CD4-positive, alpha-beta T cell (primary cell): ENCODE measurements around the gene P2RY14. TPM values are rescaled to one million over a fixed set of nuclear protein-coding genes. Genes with fewer than 3 reads are reported as not detected.
A peak's percentile ranks its signal among the peaks of the same experiment; 100 is the strongest.

Experiments
- ATAC-seq: fragments of 200-7000 bp; cut with Tn5 transposase; one replicate; pipeline ENCODE4 v1.10.0; 2022; ENCODE audit warnings: mild to moderate bottlenecking; ENCODE audit not compliant: poor library complexity
- CTCF ChIA-PET: fragments of 350-600 bp; sonication (Branson Sonifier 250); formaldehyde crosslinking; loops from one replicate; lab custom pipeline; 2021; ENCODE audit warnings: antibody characterized with exemption, inconsistent platforms; lab: Charles Lee
- POLR2A ChIA-PET: fragments of 350-600 bp; sonication (Branson Sonifier 250); formaldehyde crosslinking; loops from one replicate; lab custom pipeline; 2021; ENCODE audit warnings: antibody characterized with exemption, inconsistent platforms; lab: Charles Lee
- DNase-seq, 14 experiments: peaks; one replicate each; pipeline ENCODE4 v3.0.0-alpha.2; 2013 to 2020; ENCODE audit warnings: mixed read lengths in 2 of 14
- H3K27ac ChIP-seq, 2 donors: one replicate each; pipeline versions ENCODE4 v1.5.1 to v1.7.0; 2013; ENCODE audit warnings: low read length in 2 of 2, low read depth in 1 of 2, mild to moderate bottlenecking in 1 of 2
- H3K27me3 ChIP-seq, 2 experiments: 1 replicate in 1 of 2; 2 replicates in 1 of 2; pipeline versions ENCODE4 v1.6.1 to v1.7.0; 2013; ENCODE audit warnings: low read length in 2 of 2, control low read depth in 1 of 2, mild to moderate bottlenecking in 1 of 2, moderate library complexity in 1 of 2; ENCODE audit not compliant: insufficient read depth in 2 of 2, control insufficient read depth in 1 of 2
- H3K36me3 ChIP-seq: one replicate; pipeline ENCODE4 v1.6.1; 2013; ENCODE audit warnings: low read length, control low read depth; ENCODE audit not compliant: insufficient read depth
- H3K4me1 ChIP-seq: one replicate; pipeline ENCODE4 v1.6.1; 2013; ENCODE audit warnings: low read length, control low read depth; ENCODE audit not compliant: insufficient read depth
- H3K4me3 ChIP-seq: one replicate; pipeline ENCODE4 v1.5.1; 2013; ENCODE audit warnings: mild to moderate bottlenecking, low read length, moderate library complexity
- H3K9me3 ChIP-seq, 2 experiments: 1 replicate in 1 of 2; 2 replicates in 1 of 2; pipeline versions ENCODE4 v1.6.1 to v1.7.0; 2013; ENCODE audit warnings: low read length in 2 of 2, mild to moderate bottlenecking in 2 of 2, control low read depth in 1 of 2, moderate library complexity in 1 of 2; ENCODE audit not compliant: control insufficient read depth in 1 of 2, insufficient read depth in 1 of 2
- H3K27ac Mint-ChIP-seq: one replicate; pipeline ENCODE4 v1.8.0; 2020; ENCODE audit warnings: mixed read lengths
- H3K27me3 Mint-ChIP-seq: one replicate; pipeline ENCODE4 v1.8.0; 2021; ENCODE audit warnings: mixed read lengths
- H3K36me3 Mint-ChIP-seq: one replicate; pipeline ENCODE4 v1.8.0; 2021; ENCODE audit warnings: low read depth, mixed read lengths
- H3K4me1 Mint-ChIP-seq: one replicate; pipeline ENCODE4 v1.8.0; 2021; ENCODE audit warnings: low read depth, mixed read lengths
- H3K4me3 Mint-ChIP-seq: one replicate; pipeline ENCODE4 v1.8.0; 2020; ENCODE audit warnings: mild to moderate bottlenecking, mixed read lengths
- H3K9me3 Mint-ChIP-seq: one replicate; pipeline ENCODE4 v1.8.0; 2020; ENCODE audit warnings: mixed read lengths
- CTCF ChIP-seq: fragments of 200-600 bp; IDR thresholded peaks from one replicate; pipeline ENCODE4 v1.8.0; 2022; ENCODE audit warnings: antibody characterized with exemption, mild to moderate bottlenecking
- intact Hi-C, 2 experiments: fragments of 100-400 bp; cut with DNase I in 1 of 2; cut with micrococcal nuclease in 1 of 2; formaldehyde crosslinking; loops; one replicate each; pipeline versions ENCODE4 v1.15.1 to v1.9.0; 2023 to 2025; cut with DNase I, micrococcal nuclease
- total RNA-seq, 174 experiments: library from RNA in 2 of 174; stranded (reverse) in 2 of 174; gene quantifications; one replicate each; pipeline ENCODE4 v1.2.3 and lab custom pipeline; 2021 to 2026

Gene P2RY14
- total RNA-seq, 2 experiments from 2014 or later: 0.22 TPM; not detected in 1

GRCh38 chr3:151268267-151269235 is 9.8 kb downstream of the P2RY14 start:
- Histone ChIP-seq H3K36me3 (no peaks in the 10 kb centered on the region), H3K9me3 (no peaks in the 10 kb centered on the region), H3K27ac (peak overlapping the region in 1 of 2 donors; percentile 35), H3K4me1 (peaks cover 3% of the 10 kb centered on the region), H3K27me3 (no peaks in the 10 kb centered on the region), H3K4me3 (no peak overlapping the region)
- Mint-ChIP-seq H3K27ac (peak overlapping the region; percentile 81), H3K27me3 (no peaks in the 10 kb centered on the region), H3K9me3 (peaks cover 2% of the 10 kb centered on the region), H3K4me1 (peaks cover 9% of the 10 kb centered on the region), H3K36me3 (no peaks in the 10 kb centered on the region), H3K4me3 (peak overlapping the region; percentile 79)
- no peak for TF ChIP-seq CTCF
- ATAC-seq (peak; percentile 55), DNase-seq (peak in 4 of 14 experiments; percentile 26 to 67 (median 46))
- ChIA-PET POLR2A (interaction anchor here (0.6 to 1.1 kb wide), 5 partner anchors 10 to 126 kb away, joined by 3 to 4 read pairs (median 3); partner anchors contain the start of gene P2RY14), CTCF (interaction anchor here (1.2 to 2.6 kb wide), 4 partner anchors 9 to 100 kb away, joined by 3 to 11 read pairs (median 4); partner anchors contain the start of gene P2RY14)
- intact Hi-C loops: no loop called here

GRCh38 chr3:151267066-151267465 is 11.3 kb downstream of the P2RY14 start:
- peaks cover 2% of the 10 kb centered on the region for H3K9me3 Mint-ChIP-seq
- ChIA-PET POLR2A (interaction anchor here (0.9 kb wide), 1 partner anchor 65 kb away, joined by 3 read pairs; no protein-coding TSS in a partner anchor), CTCF (interaction anchor here (1.1 to 2.6 kb wide), 3 partner anchors 12 to 99 kb away, joined by 3 to 11 read pairs (median 4); partner anchors contain the start of gene P2RY14)
- Histone ChIP-seq H3K4me3 (no peak overlapping the region), H3K36me3 (no peaks in the 10 kb centered on the region), H3K4me1 (peaks cover 3% of the 10 kb centered on the region), H3K27me3 (no peaks in the 10 kb centered on the region), H3K9me3 (no peaks in the 10 kb centered on the region), H3K27ac (no peak overlapping the region)
- intact Hi-C loops: no loop called here
- peaks cover 9% of the 10 kb centered on the region for H3K4me1 Mint-ChIP-seq
- no peak for ATAC-seq
- no peak for DNase-seq
- H3K36me3 Mint-ChIP-seq: no peaks in the 10 kb centered on the region
- H3K4me3 Mint-ChIP-seq: no peak overlapping the region
- H3K27me3 Mint-ChIP-seq: no peaks in the 10 kb centered on the region
- TF ChIP-seq CTCF: no peak
- no peak overlapping the region for H3K27ac Mint-ChIP-seq

GRCh38 chr3:151265866-151266265 is 12.5 kb downstream of the P2RY14 start:
- Histone ChIP-seq H3K36me3 (no peaks in the 10 kb centered on the region), H3K27me3 (no peaks in the 10 kb centered on the region), H3K4me1 (peaks cover 3% of the 10 kb centered on the region), H3K4me3 (no peak overlapping the region), H3K9me3 (no peaks in the 10 kb centered on the region), H3K27ac (no peak overlapping the region)
- ChIA-PET POLR2A (no interaction called here), CTCF (interaction anchor here (1.1 to 2.6 kb wide), 2 partner anchors 33 to 97 kb away, joined by 3 to 11 read pairs; no protein-coding TSS in a partner anchor)
- TF ChIP-seq CTCF: no peak
- H3K9me3 Mint-ChIP-seq: peaks cover 2% of the 10 kb centered on the region
- no peak overlapping the region for H3K4me3 Mint-ChIP-seq
- H3K27me3 Mint-ChIP-seq: no peaks in the 10 kb centered on the region
- DNase-seq (peak in 3 of 14 experiments; percentile 26 to 62 (median 53)), ATAC-seq (no peak)
- no peak overlapping the region for H3K27ac Mint-ChIP-seq
- no peaks in the 10 kb centered on the region for H3K36me3 Mint-ChIP-seq
- peaks cover 9% of the 10 kb centered on the region for H3K4me1 Mint-ChIP-seq
- intact Hi-C loops: no loop called here
